Placental pericyte (primary cell): ENCODE data around the gene CCNJ. TPM values are rescaled to one million over a fixed set of nuclear protein-coding genes. Genes with fewer than 3 reads are reported as not detected.

ENCODE experiments used
- small RNA-seq: library from RNA; depleted of rRNA; stranded (forward); fragments of <200 nt; gene quantifications from one replicate; pipeline ENCODE3, GENCODE V24; 2012; ENCODE audit warnings: low replicate concordance
- total RNA-seq: library from RNA; depleted of rRNA; stranded (reverse); fragments of >200 nt; gene quantifications from 2 replicates; pipeline ENCODE4 v1.2.3, GENCODE V29; 2012

The CCNJ gene
- total RNA-seq, result 6.6 and 11.6 TPM in 2 replicates

GRCh38 chr10:96043033-96043892 is at the start of gene CCNJ:
Gene CCNJ (plus strand): TSS chr10:96043583. CDS start chr10:96044394, 811 bp downstream.

Small RNA genes lying within 50 kb of the gene (small RNA-seq; reads per million reads assigned to genes)
- 0.16 reads per million for gene MIR3157

Other genes with a start within 250 kb of the CCNJ start
- not detected in 2 replicates for gene CC2D2B, start 135.6 kb upstream of the CCNJ start, total RNA-seq
- gene ZNF518A, start 86.7 kb downstream of the CCNJ start, total RNA-seq, result 10.3 and 16.2 TPM in 2 replicates
- not detected in 2 replicates for gene BLNK, start 228.0 kb downstream of the CCNJ start, total RNA-seq